KOPT-K1 (cell line): ENCODE results near the gene LIFR.
"Not testable (repeated sequence)": the region's sequence is repeated elsewhere in the genome, so short reads cannot be mapped to it uniquely, and the experiment has no call there.

ENCODE experiments used
- H3K27ac ChIP-seq: fragments of 200-600 bp; sonication (generic); 2 replicates; pipeline ENCODE4 v1.5.1; 2016; ENCODE audit warnings: antibody characterized with exemption, mild to moderate bottlenecking, low read depth, low read length; ENCODE audit not compliant: poor library complexity, severe bottlenecking
- H3K36me3 ChIP-seq: fragments of 200-600 bp; sonication (generic); 2 replicates; pipeline ENCODE4 v1.5.1; 2017; ENCODE audit warnings: antibody characterized with exemption, mild to moderate bottlenecking, low read length, moderate library complexity; ENCODE audit not compliant: insufficient read depth
- H3K9me3 ChIP-seq: fragments of 200-600 bp; sonication (generic); 2 replicates; pipeline ENCODE4 v1.5.1; 2017; ENCODE audit warnings: antibody characterized with exemption, low read length, mild to moderate bottlenecking; ENCODE audit not compliant: insufficient read depth, poor library complexity, severe bottlenecking

Gene LIFR

DNA sequence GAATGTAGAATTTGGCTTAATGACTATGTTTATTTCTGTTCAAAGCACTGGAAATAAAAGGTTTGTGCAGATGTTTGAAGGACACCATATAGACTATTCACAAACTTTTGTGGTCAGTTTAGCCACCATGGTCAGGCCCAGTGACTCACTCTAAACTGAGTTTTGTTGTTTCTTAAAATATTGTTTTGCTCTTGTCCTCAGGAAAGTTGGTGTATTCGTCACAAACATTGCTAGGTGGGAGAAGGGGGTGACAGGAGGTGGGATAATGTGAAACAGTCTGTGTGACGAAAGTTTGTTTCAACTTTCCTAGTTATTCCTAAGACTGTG, 35.0 kb upstream of the LIFR start:
- Histone ChIP-seq H3K36me3 (no peaks in the 10 kb centered on the region), H3K9me3 (no peaks in the 10 kb centered on the region), H3K27ac (no peak overlapping the region)

DNA sequence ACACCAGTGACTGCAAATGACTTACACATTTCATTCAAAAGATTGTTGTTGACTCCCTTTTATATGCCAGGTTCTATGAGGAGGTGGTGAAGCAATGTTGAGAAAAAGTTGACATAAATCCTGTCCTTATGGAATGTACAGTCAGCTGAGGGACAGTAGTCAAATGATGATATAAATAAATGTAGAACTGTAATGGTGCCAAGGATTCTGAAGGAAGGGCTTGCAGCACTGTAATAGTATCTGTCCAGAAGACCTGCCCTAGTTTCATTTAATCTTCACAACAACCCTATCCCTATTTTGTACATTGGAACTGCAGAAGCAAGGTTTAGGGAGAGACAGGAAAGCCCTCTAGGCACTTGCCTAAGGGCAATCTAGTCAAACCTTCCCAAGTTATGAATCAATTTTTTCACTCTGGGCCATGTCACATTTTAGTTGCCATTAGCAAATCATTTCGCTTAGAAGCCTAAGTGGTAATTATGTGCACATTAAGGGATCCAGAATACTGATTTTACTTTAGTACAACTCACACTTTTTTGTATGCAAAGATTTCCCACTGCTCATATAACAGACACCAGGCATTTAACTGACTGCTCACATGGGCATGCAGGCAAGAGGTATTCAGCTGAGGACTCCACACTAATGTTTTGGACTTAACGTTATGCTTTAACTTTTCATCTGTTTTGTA, 34.5 kb upstream of the LIFR start:
- H3K9me3 ChIP-seq: no peaks in the 10 kb centered on the region
- no peak overlapping the region for H3K27ac ChIP-seq
- no peaks in the 10 kb centered on the region for H3K36me3 ChIP-seq

DNA sequence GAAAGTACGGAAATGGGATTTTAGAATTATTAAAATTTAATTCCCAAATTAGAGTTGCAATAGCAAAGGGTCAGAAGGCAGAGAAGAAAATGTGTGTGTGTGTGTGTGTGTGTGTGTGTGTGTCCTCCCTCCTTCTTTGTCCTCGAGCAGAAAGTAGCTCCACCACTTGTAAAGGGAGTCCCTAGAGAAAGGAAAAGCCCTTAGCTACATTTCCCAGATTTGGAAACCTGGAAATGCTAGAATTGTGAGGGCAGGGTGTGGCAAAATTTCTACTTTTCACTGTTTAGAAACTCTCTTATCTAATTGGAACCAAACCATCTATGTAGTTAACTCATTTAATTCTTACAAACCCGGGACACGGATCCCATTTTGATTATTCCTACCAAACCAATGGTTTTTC, 33.2 kb upstream of the LIFR start:
- no peaks in the 10 kb centered on the region for H3K36me3 ChIP-seq
- H3K9me3 ChIP-seq: no peaks in the 10 kb centered on the region
- no peak overlapping the region for H3K27ac ChIP-seq

DNA sequence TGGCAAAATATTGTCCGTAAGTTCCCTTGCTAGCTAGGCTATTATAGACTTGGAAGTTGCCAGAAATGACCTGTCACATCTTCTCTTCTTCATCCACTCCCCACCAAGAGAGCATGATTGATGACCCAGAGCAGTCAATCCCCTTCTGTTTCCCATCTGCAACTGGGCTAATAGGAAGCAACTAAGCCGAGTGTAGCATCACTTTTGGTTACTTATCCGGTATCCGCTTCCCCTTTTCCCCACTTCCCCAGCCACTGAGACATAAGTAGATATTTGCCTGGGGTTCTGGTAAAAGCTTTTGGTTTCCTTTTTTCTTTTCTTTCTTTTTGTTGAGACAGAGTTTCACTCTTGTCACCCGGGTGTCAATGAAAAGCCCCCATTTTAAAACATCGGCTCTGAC, 29.4 kb upstream of the LIFR start:
- H3K9me3 ChIP-seq: no peaks in the 10 kb centered on the region
- H3K36me3 ChIP-seq: no peaks in the 10 kb centered on the region
- H3K27ac ChIP-seq: no peak overlapping the region

DNA sequence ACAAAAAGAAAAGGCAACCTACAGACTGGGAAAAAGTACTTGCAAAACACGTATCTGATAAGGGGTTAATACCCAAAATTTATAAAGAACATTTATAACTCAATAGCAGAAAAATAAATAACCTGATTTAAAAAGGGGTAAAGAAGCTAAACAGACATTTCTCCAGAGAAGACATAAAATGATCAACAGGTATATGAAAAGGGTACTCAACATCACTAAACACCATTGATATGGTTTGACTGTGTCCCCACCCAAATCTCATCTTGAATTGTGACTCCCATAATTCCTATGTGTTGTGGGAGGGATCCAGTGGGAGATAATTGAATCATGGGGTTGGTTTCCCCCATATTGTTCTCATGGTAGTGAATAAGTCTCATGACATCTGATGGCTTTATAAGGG, 27.1 kb upstream of the LIFR start:
- Histone ChIP-seq H3K9me3 (no peaks in the 10 kb centered on the region), H3K36me3 (no peaks in the 10 kb centered on the region), H3K27ac (no peak overlapping the region)

DNA sequence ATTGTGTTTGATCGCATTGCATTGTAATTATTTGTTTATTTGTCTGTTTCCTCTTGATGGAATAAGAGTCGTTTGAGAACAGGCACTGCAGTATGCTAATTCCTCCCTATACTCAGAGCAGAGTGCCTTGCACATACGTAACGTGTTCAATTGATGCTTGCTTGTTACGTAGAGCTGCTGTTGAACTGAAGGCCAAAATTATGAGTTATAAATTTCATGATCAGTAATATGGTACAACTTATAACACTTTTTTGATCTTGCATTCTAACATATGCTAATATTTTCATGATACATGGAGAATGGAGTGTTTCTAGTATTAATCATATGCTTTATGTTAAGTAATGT, 26.5 kb upstream of the LIFR start:
- Histone ChIP-seq H3K36me3 (no peaks in the 10 kb centered on the region), H3K27ac (no peak overlapping the region), H3K9me3 (no peaks in the 10 kb centered on the region)

DNA sequence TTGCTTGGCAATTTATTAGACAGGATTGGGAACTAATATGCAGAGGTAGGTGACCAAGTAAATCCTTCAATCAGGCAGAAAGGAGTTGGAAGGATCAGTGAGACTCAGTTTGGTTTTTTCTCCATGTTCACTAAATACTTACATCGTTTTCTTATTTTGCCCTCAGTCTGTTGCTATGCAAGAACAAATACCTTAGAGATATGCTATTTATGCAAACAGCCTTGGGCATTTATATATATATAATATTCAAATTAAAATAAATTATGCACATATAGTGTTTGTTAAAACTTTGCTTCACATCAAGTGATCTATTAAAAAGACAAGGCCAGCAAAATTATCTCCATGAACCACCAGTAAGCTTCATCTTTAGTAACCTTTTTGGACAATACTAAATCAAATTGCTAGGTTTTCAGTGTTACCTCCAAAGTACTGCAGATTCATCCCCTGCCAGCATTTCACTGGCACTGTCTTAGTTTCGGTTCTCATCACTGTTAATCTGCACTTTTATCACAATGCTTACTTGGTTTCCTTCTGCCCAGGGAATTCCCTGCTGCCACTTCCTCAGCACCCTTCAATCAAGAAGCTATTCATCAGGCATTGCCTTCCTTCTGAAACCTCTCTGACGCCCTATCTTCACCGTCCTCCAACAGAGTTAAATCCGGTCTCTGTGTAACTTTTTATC, 26.0 kb upstream of the LIFR start:
- Histone ChIP-seq H3K36me3 (no peaks in the 10 kb centered on the region), H3K9me3 (no peaks in the 10 kb centered on the region), H3K27ac (no peak overlapping the region)

DNA sequence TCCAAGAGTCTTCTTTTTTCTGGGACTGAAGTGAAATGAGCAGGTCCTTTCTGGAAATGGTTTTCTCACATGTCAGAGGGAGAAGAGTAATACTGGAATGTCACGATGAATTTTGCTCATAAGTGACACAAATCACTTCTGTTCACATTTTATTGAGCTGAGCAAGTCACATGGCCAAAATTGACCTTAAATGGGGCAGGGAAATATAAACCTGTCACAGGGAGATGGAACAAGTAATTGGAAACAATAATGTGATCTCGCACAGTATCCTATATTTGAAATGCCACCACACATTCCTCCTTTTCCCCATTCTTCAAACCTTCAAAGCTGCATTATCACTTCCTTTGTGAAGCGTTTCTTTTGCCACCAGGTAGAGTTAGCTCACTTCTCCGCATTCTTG, 25.2 kb upstream of the LIFR start:
- H3K27ac ChIP-seq: no peak overlapping the region
- H3K36me3 ChIP-seq: no peaks in the 10 kb centered on the region
- H3K9me3 ChIP-seq: no peaks in the 10 kb centered on the region

DNA sequence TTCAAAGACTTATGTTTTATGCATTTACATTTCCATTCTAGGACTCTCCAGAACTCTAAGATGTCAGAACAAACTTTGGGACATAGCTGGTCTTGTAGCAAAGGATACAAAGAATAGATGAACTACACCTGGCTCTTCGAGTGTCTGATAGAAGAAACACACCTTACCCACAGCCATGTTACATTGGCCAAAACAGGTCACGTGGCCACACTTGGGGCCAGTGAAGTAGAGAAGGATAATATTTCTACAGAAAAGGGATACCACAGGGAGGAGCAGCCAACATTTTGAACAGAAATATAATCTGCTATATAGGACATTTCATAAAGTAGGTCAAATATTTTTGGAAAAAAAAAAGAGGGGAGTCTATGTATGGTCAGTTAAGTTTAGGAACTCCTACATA, 22.7 kb upstream of the LIFR start:
- Histone ChIP-seq H3K36me3 (no peaks in the 10 kb centered on the region), H3K9me3 (no peaks in the 10 kb centered on the region), H3K27ac (no peak overlapping the region)

DNA sequence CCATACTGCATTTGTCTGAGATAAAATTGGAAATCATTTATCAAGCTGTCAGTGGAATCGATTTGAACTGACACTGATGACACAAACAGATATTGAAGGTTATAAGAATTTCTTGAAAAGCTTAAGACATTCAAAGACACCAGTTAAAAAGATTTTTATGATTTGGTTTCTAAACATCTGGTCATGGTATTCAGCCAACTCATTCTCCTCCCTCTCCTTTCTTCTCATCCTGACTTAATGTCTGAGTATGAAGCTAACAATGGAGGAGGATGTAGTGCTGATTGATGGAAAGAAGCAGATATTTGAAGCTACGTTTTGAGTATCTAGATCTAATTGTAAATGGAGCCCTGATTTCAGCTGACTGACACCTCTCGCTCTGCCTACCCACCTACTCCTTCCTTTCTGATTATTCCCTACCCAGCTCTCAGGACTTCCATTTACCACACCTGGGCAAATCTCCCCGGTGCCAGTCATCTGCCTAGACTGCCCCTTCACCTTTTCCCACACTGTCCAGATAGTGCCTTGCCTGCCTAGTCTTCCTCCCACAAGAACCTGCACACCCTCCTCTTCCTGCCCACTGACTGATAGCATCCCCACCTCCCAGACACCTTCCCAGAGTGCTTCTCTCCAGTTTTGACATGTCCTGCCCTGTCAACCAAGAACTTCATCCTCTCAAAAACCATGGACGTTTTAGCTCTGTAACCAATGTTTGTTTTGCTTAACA, 20.7 kb upstream of the LIFR start:
- Histone ChIP-seq H3K36me3 (no peaks in the 10 kb centered on the region), H3K9me3 (no peaks in the 10 kb centered on the region), H3K27ac (no peak overlapping the region)

DNA sequence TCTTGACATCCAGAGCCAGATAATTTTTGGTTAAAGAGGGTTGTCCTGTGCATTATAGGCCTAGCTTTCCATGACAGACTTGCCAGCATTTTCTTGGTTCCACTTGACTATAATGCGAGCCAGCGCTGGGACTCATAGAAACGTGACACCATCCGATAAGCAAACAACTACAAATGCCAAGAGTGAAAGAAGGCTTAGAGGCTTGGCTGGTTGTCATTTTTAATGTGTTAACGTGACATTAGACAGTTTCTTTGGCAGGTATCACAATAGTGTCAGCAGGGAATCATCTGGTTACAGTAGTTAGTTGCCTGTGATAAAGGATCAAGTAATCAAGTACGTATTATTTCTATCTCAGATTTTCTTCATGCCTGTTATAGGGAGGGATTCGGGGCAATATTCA, 20.0 kb upstream of the LIFR start:
- H3K9me3 ChIP-seq: no peaks in the 10 kb centered on the region
- H3K27ac ChIP-seq: no peak overlapping the region
- no peaks in the 10 kb centered on the region for H3K36me3 ChIP-seq

DNA sequence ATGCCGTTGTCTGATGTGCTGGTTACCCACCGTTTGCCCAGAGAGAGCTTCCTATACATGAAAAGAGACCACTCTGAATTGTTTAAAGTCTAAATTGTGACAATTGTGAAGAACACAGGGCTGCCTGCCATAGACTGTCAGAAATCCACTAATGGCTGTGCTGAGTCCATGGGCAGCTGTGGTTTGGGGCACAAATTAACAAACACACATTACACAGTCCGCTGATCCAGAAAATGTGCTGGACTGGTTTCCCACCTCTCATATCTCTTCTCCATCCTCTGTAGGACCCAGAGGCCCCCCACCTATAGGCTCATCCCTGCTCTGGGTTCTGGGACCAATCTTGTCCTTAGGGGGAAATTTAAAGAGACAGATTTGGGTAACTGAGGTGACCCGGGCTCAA, 19.0 kb upstream of the LIFR start:
- Histone ChIP-seq H3K27ac (no peak overlapping the region), H3K36me3 (no peaks in the 10 kb centered on the region), H3K9me3 (no peaks in the 10 kb centered on the region)

DNA sequence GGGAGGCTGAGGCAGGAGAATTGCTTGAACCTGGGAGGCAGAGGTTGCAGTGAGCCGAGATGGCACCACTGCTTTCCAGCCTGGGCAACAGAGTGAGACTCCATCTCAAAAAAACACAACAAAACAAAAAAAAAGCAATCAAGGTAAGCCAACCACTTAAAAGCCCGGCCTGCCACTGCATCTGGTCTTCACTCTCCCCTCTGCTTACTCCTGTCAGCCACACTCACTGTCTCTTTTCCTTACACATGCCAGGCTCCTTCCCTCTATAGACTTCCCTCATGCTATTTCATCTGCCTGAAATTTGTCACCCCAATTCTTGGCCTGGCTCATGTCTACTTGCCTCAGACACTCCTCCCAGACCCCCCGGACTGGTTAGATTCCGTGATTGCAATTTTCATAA, 17.6 kb upstream of the LIFR start:
- H3K9me3 ChIP-seq: no peaks in the 10 kb centered on the region
- H3K27ac ChIP-seq: no peak overlapping the region
- no peaks in the 10 kb centered on the region for H3K36me3 ChIP-seq

DNA sequence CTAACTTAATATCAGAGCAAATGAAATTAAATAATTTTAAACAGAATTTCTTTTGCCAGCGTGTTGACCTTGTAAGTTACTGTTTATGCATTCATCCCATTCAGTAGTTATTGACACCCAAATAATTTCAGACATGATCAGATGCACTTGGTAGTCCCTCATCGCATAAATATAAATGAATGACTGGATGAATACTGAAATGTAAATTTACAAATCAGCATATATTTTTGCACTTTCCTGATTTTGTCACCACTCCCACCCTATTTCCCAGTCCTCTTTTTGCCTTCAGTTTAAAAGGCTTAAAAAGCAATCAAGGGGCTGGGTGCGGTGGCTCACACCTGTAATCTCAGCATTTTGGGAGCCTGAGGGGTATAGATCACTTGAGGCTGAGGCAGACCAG, 17.1 kb upstream of the LIFR start:
- Histone ChIP-seq H3K27ac (no peak overlapping the region), H3K36me3 (no peaks in the 10 kb centered on the region), H3K9me3 (no peaks in the 10 kb centered on the region)

DNA sequence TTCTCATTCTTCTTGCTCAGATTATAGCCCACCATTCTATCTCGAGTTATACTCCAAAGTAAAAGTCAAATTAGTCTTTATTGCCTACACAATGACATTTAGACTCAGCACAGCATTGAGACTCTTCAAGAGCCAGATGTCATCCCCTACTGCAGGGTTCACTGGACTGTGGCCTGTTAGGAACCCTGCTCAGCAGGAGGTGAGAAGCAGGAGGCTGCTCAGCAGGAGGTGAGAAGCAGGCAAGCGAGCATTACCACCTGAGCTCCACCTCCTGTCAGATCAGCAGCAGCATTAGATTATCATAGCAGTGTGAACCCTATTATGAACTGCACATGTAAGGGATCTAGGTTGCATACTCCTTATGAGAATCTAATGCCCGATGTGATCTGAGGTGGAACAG, 12.7 kb upstream of the LIFR start:
- Histone ChIP-seq H3K36me3 (no peaks in the 10 kb centered on the region), H3K9me3 (no peaks in the 10 kb centered on the region), H3K27ac (no peak overlapping the region)

DNA sequence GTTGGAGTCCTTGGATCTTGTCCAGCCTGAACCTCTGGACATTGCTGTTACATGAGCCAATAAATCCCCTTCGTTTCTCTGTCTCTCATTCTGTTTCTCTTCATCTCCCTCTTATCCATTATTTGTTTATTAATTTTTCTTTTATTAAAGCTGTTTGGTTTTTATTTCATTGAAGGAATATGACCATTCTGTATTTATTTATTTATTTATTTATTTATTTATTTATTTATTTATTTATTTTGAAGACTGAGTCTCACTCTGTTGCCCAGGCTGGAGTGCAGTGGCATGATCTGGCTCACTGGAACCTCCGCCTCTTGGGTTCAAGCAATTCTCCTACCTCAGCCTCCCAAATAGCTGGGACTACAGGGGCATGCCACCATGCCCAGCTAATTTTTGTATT, 10.9 kb upstream of the LIFR start:
- H3K27ac ChIP-seq, H3K9me3 ChIP-seq, H3K36me3 ChIP-seq: not testable (repeated sequence)
